ENCODE results near the gene CPSF6.
"Not testable (repeated sequence)": the region's sequence is repeated elsewhere in the genome, so short reads cannot be mapped to it uniquely, and the experiment has no call there.

CPSF6 gene

DNA sequence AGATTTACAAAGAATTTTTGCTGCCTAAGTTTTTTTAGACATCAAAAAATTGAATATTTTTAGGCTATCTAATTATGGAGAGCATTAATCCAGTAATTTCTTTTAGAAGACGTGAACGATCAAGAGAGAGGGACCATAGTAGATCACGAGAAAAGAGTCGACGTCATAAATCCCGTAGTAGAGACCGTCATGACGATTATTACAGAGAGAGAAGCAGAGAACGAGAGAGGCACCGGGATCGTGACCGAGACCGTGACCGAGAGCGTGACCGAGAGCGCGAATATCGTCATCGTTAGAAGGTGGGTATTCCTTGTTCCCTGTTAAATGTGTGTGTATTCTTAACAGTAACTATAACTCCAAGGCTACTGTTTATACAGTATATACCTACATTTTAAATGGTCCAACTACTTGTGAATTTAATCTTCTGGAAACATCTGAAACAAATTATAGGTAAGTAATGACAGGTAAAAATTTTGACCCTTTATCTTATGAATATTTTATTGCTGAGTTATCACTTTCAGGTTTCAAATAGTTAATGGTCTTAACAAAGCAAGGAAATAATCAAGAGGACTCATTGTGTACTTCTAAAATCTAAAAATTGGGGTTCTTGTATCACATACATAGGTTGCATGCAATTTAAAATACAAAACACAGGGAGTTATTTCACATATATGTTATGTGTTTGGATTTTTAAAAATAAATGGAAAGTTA, 23.1 kb downstream of the CPSF6 start:
- no peak for DNase-seq

- DNase-seq = no peak
These were observed 25.8 kb downstream of the CPSF6 start for GRCh38 chr12:69265205-69265604.

- DNase-seq = not testable (repeated sequence)
These were observed 26.3 kb downstream of the CPSF6 start for GRCh38 chr12:69265633-69266032.

DNA sequence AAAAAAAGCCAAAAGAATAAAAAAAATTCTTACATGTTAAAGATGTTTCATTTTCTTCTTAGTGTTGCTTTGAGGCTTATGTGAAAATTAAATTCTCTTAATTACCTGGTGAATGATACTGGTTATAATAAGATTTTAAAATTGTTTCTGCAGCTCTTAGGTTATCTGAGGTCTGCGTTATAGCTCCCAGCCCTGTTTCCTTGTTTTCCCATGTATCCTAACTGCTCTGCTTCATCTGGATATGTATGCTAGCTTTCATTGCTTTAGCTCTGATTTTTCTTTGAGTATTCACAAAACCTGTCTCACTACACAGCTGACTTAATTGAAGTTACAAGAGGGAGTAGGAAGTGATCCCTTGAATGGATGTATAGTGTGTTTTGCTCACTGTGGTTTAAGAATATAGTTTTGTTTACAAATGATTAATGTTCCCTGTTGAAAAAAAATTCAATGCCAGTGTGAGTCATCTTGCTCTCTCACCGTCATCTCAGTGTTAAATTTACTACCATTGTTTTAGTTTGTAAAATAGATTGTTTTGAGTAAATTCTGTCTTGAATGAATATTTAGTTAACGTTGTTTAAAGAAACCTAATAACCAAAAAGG, 26.8 kb downstream of the CPSF6 start:
- DNase-seq = peak; percentile 50

DNA sequence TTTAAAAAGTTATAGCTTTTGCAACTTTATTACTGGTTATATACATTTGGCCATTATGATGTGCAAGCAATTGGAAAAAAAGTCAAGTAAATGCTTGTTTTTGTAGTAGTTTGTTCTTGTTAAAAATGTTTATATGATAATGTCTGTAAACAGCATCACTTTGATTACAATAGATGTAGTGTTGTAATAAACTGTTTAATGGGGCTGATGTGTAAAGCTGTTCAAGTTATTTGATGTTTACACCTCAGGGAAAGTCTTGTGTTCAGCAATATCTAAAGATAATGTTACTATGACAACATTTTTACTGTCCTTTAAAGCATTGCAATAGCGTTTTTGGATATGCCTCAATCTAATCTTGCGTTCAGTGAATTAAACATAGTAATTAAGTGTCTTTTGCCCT, 30.4 kb downstream of the CPSF6 start:
- no peak for DNase-seq

- no peak for DNase-seq
These were observed 33.1 kb downstream of the CPSF6 start for GRCh38 chr12:69272511-69272910.

DNA sequence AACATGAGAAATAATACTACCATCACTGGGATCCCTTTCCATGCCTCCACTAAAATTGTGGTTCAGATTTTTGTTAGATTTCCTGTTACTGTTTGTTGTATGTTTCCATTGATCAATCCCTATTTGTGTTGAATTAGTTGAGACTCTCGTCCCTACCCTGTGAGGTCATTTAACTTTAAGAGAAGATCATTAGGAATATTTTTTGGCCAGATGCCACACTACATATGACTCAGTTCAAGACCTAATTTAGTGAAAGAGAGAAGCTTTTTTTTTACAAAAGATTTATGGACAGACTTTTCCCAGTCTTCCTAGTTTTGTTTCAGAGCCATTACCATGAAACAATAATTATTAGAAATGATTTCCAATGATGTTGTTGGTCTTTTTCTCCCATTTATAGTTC, 35.5 kb downstream of the CPSF6 start:
- DNase-seq = peak; percentile 59

- no peak for DNase-seq
These were observed 36.1 kb downstream of the CPSF6 start for GRCh38 chr12:69275471-69275891.

- no peak for DNase-seq
These were observed 39.7 kb downstream of the CPSF6 start for GRCh38 chr12:69278814-69279782.

- peak; percentile 67 for DNase-seq
These were observed 44.8 kb downstream of the CPSF6 start for GRCh38 chr12:69284131-69284530.

GRCh38 chr12:69287556-69287955, 48.2 kb downstream of the CPSF6 start:
- no peak for DNase-seq

- DNase-seq = peak; percentile 65
These were observed 51.3 kb downstream of the CPSF6 start for GRCh38 chr12:69290545-69291277.

DNA sequence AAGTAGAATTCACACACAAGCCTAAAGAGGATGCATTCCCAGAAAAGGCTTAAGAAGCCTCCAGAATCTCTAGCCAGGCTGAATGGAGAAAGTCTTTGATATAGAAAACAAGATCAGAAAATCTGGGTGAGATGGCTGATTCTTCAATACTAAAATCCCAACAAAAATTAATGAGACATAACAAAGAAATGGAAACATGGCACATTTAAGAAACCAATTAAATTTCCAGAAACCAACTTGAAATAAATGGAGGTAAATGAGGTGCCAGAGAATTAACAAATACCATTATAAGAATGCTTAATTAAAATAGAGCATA, 51.9 kb downstream of the CPSF6 start:
- no peak for DNase-seq

GRCh38 chr12:69298133-69298532, 58.8 kb downstream of the CPSF6 start:
- no peak for DNase-seq

DNA sequence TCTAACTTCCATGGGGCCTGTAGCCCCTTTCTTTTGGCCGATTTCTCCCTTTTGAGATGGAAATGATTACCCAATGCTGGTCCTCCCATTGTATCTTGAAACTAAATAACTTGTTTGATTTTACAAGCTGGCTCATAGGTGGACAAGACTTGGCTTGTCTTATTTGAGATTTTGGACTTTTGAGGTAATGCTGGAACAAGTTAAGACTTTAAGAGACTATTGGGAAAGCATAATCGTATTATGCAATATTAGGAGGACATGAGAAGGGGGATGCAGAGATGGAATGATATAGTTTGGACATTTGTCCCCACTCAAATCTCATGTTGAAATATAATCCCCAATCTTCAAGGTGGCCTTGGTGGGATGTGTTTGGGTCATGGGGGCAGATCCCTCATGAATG, 59.6 kb downstream of the CPSF6 start:
- no peak for DNase-seq

- no peak for DNase-seq
These were observed 64.9 kb downstream of the CPSF6 start for GRCh38 chr12:69304284-69304683.

DNA sequence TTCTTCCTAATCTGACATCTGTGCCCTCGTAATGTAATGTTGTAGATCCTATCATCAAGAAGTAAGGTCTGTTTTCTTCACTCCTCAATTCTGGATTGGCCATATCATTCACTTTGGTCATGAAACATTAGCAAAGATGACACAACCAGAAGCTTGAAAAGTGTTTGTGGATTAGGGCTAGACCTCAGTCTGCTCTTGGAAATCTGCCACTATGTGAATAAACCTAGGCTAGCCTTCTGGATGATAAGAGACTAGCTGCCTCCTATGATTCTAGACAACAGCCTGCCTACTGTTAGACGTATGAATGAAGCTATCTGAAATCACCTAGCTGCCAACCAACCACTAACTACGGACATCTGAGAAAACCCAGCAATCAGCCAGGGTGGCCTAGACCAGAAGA, 70.1 kb downstream of the CPSF6 start:
- DNase-seq = no peak

- no peak for DNase-seq
These were observed 73.8 kb downstream of the CPSF6 start for GRCh38 chr12:69313209-69313608.

- not testable (repeated sequence) for DNase-seq
These were observed 77.4 kb downstream of the CPSF6 start for GRCh38 chr12:69316784-69317183.

GRCh38 chr12:69317233-69317632, 77.9 kb downstream of the CPSF6 start:
- not testable (repeated sequence) for DNase-seq

GRCh38 chr12:69318225-69318624, 78.9 kb downstream of the CPSF6 start:
- DNase-seq = no peak

DNA sequence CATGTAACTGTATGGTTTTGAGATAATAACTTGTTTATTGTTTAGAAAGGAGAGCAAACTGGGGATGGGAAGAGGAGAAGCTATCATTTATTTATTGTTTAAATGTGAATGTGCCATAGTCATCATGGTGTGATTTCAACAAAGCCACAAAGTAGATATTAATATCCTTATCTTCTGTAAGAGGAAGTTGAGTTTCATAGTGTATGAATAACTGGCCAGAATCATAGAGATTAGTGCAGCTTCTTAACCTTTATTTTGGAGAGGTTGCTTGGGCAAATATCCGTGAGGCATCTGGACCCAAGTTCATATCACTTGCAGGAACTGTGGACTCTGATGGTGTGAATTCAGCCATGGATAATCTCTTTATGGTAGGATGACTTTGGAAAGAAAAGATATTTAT, 82.0 kb downstream of the CPSF6 start:
- no peak for DNase-seq

All from fibroblast of skin of right quadriceps (primary cell).